Measurements from ENCODE around the gene CDKAL1.
"Not testable (repeated sequence)": the region's sequence is repeated elsewhere in the genome, so short reads cannot be mapped to it uniquely, and the experiment has no call there.

DNA sequence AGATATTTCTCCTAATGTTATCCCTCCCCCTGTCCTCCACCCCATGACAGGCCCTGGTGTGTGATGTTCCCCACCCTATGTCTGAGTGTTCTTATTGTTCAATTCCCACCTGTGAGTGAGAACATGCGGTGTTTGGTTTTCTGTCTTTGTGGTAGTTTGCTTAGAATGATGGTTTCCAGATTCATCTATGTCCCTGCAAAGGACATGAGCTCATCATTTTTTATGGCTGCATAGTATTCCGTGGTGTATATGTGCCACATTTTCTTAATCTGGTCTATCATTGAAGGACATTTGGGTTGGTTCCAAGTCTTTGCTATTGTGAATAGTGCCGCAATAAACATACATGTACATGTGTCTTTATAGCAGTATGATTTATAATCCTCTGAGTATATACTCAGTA lies 83.3 kb downstream of the CDKAL1 start:
- TF ChIP-seq, protein P1, sequence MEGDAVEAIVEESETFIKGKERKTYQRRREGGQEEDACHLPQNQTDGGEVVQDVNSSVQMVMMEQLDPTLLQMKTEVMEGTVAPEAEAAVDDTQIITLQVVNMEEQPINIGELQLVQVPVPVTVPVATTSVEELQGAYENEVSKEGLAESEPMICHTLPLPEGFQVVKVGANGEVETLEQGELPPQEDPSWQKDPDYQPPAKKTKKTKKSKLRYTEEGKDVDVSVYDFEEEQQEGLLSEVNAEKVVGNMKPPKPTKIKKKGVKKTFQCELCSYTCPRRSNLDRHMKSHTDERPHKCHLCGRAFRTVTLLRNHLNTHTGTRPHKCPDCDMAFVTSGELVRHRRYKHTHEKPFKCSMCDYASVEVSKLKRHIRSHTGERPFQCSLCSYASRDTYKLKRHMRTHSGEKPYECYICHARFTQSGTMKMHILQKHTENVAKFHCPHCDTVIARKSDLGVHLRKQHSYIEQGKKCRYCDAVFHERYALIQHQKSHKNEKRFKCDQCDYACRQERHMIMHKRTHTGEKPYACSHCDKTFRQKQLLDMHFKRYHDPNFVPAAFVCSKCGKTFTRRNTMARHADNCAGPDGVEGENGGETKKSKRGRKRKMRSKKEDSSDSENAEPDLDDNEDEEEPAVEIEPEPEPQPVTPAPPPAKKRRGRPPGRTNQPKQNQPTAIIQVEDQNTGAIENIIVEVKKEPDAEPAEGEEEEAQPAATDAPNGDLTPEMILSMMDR (IDR thresholded peaks at IDR 0.05), result not testable (repeated sequence)
- not testable (repeated sequence) for TF ChIP-seq ZSCAN20 (CRISPR knock-in tag; IDR thresholded peaks at IDR 0.05); CHD2 (IDR thresholded peaks at IDR 0.05; ENCODE audit: low read length, partially characterized antibody); POLR2A (IDR thresholded peaks at IDR 0.05; ENCODE audit: low read length); TFCP2L1 (CRISPR knock-in tag; IDR thresholded peaks at IDR 0.05); JUN (IDR thresholded peaks at IDR 0.05); HDAC2 (IDR thresholded peaks at IDR 0.05); CHD4 (IDR thresholded peaks at IDR 0.05; ENCODE audit: borderline replicate concordance)
- TF ChIP-seq, protein P2, sequence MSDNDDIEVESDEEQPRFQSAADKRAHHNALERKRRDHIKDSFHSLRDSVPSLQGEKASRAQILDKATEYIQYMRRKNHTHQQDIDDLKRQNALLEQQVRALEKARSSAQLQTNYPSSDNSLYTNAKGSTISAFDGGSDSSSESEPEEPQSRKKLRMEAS (IDR thresholded peaks at IDR 0.05), result not testable (repeated sequence)
